Renal cortical epithelial cell (primary cell): Measurements from ENCODE around the gene MMP10. TPM values are rescaled to one million over a fixed set of nuclear protein-coding genes. Genes with fewer than 3 reads are reported as not detected.

Source experiments
- DNase-seq: peaks from one replicate; pipeline ENCODE4 v3.0.0-alpha.2; 2011; ENCODE audit warnings: low read depth
- total RNA-seq: library from RNA; depleted of rRNA; stranded (reverse); fragments of >200 nt; gene quantifications from 2 replicates; pipeline ENCODE4 v1.2.3, GENCODE V29; 2014

MMP10 gene
- total RNA-seq, 1 donor from 2014 or later: 0.10 TPM

GRCh38 chr11:102729849-102730815, 50.3 kb downstream of the MMP10 start:
- DNase-seq: no peak

GRCh38 chr11:102727890-102728289, 52.5 kb downstream of the MMP10 start:
- DNase-seq: peak; percentile 4

GRCh38 chr11:102724904-102725500, 55.4 kb downstream of the MMP10 start, which contains the start of gene MMP8:
Gene MMP8, minus strand, starts transcription at chr11:102724954. Its CDS starts 99 bp downstream, at chr11:102724855.
- DNase-seq: no peak

DNA sequence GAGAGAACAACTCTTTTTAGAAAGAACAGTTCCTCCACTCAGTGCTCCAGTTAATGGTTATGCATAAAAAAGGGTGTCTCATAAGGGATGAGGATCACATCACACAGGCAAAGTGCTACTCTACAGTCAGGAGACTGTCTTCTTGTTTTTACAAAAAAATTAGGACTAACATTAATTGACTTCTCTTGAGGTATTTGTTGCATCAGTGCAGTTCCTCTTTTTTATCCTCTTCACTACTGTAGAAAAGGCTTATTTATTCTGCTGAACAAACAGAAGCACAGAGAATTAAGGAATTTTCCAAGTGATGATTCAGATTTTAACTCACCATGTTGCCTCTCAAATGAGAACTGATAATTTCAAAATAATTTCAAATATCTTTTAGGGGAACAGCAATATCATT, 57.6 kb downstream of the MMP10 start:
- no peak for DNase-seq

Other genes with a start within 250 kb of the MMP10 start
- 2,273 and 2,825 TPM in 2 replicates for gene MMP7, start 249.9 kb downstream of the MMP10 start, total RNA-seq
- gene MMP20, start 155.3 kb downstream of the MMP10 start, total RNA-seq: not detected in 2 replicates
- gene MMP27, start 74.9 kb downstream of the MMP10 start, total RNA-seq: not detected in 2 replicates
- gene MMP8, start 55.7 kb downstream of the MMP10 start, total RNA-seq: not detected in 2 replicates
- gene MMP1, start 17.5 kb upstream of the MMP10 start, total RNA-seq: 1.3 and 4.9 TPM in 2 replicates
- not detected in 2 replicates for gene MMP3, start 63.0 kb upstream of the MMP10 start, total RNA-seq
- gene MMP12, start 94.4 kb upstream of the MMP10 start, total RNA-seq: 0.80 TPM in 1 of 2 replicates, not detected in the other
- gene MMP13, start 175.1 kb upstream of the MMP10 start, total RNA-seq: not detected in 2 replicates